GM12872 (cell line): ENCODE results near the gene LPCAT1.

Experiments
- CTCF ChIP-seq: IDR thresholded peaks from 3 replicates; pipeline ENCODE4 v1.5.1; 2011; ENCODE audit warnings: low read depth, mild to moderate bottlenecking, low read length, moderate library complexity; ENCODE audit not compliant: insufficient read depth

LPCAT1 gene

GRCh38 chr5:1431021-1431811 lies 92.5 kb downstream of the LPCAT1 start:
- TF ChIP-seq CTCF: no peak

GRCh38 chr5:1430121-1430795 lies 93.5 kb downstream of the LPCAT1 start:
- TF ChIP-seq CTCF: no peak

GRCh38 chr5:1429496-1429895 lies 94.3 kb downstream of the LPCAT1 start:
- TF ChIP-seq CTCF: no peak

- TF ChIP-seq CTCF: no peak
These were observed 94.7 kb downstream of the LPCAT1 start for GRCh38 chr5:1429066-1429465.

- TF ChIP-seq CTCF: no peak
These were observed 95.7 kb downstream of the LPCAT1 start for GRCh38 chr5:1428107-1428506.

- no peak for TF ChIP-seq CTCF
These were observed 99.0 kb downstream of the LPCAT1 start for GRCh38 chr5:1424716-1425115.

- TF ChIP-seq CTCF: no peak
These were observed 99.7 kb downstream of the LPCAT1 start for GRCh38 chr5:1423901-1424603.
